HG03354 (cell line): ENCODE results near the gene C6orf58.

Experiments
- ATAC-seq: cut with Tn5 transposase; IDR thresholded peaks from one replicate; pipeline ENCODE4 v1.9.1; 2021; ENCODE audit warnings: mild to moderate bottlenecking; ENCODE audit not compliant: unreplicated experiment, poor library complexity, severe bottlenecking

Gene C6orf58

DNA sequence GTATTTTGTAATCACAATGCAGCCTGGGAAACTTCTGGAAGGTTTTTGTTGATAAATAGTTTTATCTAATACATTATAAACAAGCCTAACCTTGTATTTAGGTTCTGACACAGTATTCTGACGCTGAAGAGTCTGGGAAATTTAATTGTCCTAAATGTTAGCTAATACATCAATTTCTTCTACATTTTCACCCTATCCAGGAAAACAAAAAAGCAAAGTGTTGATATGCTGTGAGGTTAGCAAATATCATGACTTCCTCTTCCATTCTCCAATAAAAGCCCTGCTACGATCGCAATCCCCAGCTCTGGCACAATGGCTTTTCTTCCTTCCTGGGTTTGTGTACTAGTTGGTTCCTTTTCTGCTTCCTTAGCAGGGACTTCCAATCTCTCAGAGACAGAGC lies at the start of gene C6orf58:
Gene C6orf58 (plus strand): TSS at position 301 of the 400 bp plus-strand sequence. CDS start 12 bp downstream, at position 313.
- no peak for ATAC-seq

- ATAC-seq: no peak
Observed at GRCh38 chr6:127533011-127533410, 44.0 kb upstream of the C6orf58 start.

GRCh38 chr6:127533736-127534135 lies 43.2 kb upstream of the C6orf58 start:
- ATAC-seq: no peak

- no peak for ATAC-seq
Observed at GRCh38 chr6:127538750-127539264, 38.2 kb upstream of the C6orf58 start.

DNA sequence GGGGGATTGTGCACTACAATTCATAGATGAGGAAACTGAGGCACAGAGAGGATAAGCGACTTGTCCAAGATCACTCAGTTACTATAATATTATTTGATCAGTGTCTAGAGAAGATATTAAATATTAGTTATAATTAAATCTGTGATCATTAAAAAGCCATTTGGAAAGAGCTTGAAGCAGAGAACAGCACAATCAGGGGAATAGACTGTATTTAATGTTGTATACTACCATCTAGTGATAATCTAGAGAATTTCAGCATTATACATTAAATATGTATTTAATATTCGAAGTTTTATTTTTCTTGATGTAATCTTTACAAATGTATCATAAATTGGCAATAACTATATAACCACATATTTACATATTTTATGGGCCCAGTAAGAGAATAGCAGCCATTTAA lies 37.7 kb upstream of the C6orf58 start:
- ATAC-seq: no peak

DNA sequence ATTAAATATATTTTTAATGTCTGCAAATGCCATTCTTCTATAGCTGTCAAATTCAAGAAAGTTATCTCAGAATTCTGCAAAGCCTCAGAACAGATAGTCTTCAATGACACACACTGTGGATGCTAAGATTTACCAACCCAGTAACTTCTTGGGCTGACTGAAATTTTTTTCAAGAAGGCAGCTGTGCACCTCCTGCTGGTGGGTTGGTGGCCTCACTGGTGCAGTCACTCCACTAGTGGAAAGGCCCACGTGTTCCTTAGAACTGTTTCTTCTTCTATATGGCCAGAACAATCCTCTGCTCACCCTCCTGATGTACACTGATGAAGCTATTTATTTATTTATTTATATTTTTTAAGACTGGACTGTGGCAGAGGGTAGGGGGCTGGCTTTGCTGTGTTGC lies 29.8 kb upstream of the C6orf58 start:
- peak; percentile 63 for ATAC-seq

- no peak for ATAC-seq
Observed at GRCh38 chr6:127547904-127548649, 28.9 kb upstream of the C6orf58 start.

GRCh38 chr6:127550403-127550802 lies 26.6 kb upstream of the C6orf58 start:
- no peak for ATAC-seq

DNA sequence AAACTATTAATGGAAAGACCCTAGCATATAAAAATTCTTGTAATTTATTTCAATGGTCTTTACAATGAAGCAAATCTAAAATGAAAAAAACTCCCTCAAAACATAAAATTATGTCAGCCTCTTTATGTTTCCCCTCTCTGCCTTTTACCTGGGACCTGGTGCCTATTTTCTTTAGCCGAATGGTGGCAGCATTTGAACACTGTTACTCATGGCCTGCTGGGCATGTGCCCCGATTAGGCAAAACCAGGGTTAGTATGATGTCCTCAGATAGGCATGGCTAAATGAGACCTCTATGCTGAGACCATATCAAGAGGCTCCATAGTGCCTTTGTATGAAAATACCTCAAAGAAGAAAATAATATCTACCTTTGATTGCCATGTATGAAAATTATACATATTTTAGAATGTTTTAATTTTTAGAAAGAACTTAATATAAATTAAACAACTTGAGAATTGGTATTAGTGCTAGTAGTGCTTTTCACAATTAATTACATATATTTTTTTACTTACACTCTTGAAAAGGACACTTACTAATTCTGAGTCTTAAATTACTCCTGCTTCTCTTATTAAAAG lies 22.5 kb upstream of the C6orf58 start:
- ATAC-seq: peak; percentile 63

DNA sequence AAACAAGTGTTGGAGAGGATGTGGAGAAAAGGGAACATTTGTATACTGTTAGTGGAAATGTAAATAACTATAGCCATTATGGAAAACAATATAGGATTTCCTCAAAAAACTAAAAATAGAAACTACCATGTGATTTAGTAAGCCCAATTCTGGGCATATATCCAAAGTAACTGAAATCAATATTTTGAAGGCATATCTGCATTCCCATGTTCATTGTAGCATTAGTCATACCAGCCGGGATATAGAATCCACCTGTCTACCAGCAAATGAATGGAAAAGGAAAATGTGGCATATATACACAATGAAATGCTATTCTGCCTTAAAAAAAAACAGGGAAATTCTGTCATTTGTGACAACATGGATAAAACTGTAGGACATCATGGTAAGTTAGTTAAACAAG lies 15.3 kb upstream of the C6orf58 start:
- no peak for ATAC-seq

DNA sequence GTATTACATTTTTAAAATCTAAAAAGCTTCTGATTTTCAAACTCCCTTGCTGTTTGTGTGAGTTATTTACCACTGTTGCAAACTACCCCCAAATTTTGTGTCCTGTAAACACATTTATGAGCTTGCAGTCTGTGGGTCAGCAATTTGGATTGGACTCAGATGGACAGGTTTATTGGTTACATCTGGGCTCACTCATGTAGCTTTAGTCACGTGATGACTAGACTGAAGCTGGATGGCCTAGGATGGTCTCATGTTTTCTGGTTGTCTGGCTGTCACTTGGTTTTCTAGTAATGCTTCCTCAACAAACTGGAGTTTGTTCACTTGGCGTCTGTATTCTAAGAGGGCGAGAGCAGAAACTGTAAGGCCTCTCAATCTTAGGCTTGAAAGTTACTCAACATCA lies 12.2 kb upstream of the C6orf58 start:
- ATAC-seq: no peak

DNA sequence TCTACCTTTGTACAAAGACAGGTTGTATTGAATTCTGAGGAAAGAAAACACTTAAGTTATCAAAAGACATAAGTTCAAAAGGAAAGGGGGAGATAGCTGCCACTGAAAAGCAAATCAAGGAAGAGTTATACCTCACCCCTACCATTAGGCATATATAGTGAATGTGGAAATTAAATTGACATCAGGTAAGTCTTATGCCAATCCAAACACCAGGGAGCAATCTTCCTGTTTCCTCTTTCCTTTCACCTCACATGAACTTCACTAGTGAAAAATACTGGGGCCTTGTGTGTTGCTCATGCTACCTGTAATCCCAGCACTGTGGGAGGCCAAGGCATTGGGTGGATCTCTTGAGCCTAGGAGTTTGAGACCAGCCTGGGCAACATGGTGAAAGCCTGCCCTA lies 10.9 kb upstream of the C6orf58 start:
- ATAC-seq: no peak

DNA sequence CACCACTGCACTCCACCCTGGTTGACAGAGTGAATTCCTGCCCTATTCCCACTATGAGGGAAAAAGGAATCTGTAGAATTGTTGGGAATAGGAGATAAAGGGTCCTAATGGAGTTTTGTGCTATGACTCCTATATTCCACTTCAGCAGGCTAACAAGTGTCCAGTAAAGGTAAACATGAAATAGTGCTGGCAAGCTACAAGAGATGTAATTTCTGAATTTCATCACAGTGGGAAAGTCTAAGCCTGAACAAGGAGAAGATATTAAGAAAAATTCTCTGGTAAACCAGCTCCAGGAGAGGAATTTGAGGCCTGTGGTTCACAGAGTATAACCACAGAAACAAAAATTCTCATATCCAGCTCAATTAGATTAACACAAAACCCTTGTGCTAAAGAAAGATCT lies 10.3 kb upstream of the C6orf58 start:
- no peak for ATAC-seq

DNA sequence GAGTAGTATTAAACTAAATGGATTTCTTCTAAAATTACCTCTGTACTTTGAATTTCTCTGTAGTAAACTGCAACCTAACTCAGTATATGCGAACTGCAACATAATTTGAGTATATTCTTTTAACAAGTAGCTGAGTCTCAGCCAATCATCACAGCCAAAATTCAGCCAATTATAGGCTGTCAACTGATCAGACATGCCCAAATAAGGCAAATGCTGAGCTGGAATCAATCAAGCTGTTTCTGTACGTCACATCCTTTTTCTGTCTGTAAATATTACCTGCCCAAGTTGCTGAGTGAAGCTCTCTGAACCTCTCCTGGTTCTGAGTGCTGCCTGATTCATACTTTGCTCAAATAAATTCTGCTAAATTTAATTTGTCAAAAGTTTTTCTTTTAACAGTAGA lies 9.5 kb upstream of the C6orf58 start:
- ATAC-seq: no peak

GRCh38 chr6:127570739-127571389 lies 6.1 kb upstream of the C6orf58 start:
- ATAC-seq: peak; percentile 90

GRCh38 chr6:127578900-127579299 lies 1.9 kb downstream of the C6orf58 start:
- no peak for ATAC-seq

DNA sequence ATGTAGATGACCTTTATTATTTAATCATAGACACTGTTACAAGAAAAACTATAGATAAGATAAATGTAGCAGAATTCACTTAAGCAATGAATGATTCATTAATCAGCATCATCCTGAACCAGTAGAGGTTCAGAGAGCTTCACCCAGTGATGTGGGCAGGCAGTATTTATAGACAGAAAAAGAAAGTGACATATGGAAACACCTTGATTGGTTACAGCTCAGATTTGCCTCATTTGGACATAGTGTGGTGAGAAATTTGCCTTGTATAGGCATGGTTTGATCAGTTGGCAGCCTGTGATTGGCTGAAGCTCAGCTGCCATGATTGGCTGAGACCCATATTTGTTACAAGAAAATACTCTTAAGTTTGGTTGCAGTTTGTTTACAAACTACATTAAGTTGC lies 4.6 kb downstream of the C6orf58 start:
- peak; percentile 47 for ATAC-seq

DNA sequence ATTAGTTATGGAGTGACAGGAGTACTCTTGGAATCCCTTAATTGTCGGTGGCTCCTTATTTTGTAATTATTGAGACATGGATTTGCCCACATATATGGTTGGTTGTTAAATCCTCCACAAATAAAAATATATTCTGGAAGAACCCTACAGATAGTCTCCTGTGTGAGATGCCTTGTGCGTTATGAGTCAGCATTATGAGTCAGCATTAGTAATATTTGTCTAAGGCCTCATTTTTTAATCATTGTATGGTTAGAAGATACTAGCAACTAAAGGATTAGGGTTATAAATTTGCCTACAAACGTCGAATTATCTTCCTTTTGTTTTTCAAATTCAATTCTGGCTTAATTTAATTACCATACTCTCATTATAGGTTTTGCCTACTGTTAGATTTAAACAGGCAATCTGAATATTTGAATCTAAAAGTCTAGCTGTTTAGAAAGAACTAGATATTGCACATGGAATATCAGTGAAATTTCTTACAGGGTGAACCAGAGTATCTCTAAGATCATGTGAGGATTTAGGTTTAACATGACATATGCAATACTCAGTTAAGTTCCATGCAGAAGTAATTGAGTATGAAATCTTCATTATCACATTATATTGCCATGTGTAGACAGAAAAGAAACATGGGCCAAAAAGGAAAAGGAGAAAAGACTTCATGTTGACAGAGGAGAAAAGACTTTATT lies 5.9 kb downstream of the C6orf58 start:
- no peak for ATAC-seq

GRCh38 chr6:127585123-127585522 lies 8.1 kb downstream of the C6orf58 start:
- no peak for ATAC-seq

- ATAC-seq: no peak
Observed at GRCh38 chr6:127586372-127586771, 9.4 kb downstream of the C6orf58 start.
